ENCODE data around the gene ANKRD12. TPM values are rescaled to one million over a fixed set of nuclear protein-coding genes. Genes with fewer than 3 reads are reported as not detected.

Gene ANKRD12
- total RNA-seq, 1 experiment from 2014 or later, result 30.7 TPM

DNA sequence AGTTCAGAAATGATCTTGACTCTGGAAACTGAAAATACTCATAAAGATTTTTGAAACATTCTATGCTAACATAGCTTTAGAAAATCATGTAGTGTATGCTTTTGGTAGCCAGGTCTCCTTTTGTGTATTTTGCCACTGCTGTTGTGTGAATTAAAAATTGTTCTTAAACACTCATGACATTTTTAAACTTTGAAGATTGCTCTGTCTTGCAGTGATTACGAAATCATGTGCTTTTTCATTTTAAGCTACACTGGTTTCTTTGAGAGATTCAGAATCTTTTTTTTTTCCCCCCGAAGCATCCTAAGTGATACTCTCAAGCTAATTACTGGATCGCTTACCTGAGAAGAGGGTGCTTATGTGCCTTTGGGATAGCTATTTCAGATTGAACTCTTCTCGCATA, 60.0 kb downstream of the ANKRD12 start:
- DNase-seq (ENCODE audit: low read depth, low spot score), result no peak
- no peak overlapping the region for H3K4me3 ChIP-seq (ENCODE audit: low read depth in 2 of 2, low read length in 2 of 2)
- H3K27ac ChIP-seq (ENCODE audit: low read length), result no peak overlapping the region
- no peak for ATAC-seq
- POLR2A ChIA-PET, result no interaction called here
- in situ Hi-C loops (cut with HindIII; ENCODE audit: low pct_unique_long_range_greater_than_20kb, low sequenced_read_pairs), result no loop called here
- TF ChIP-seq POLR2AphosphoS5 (IDR thresholded peaks at IDR 0.05; ENCODE audit: low read depth, low read length), result no peak
- TF ChIP-seq, protein P1, sequence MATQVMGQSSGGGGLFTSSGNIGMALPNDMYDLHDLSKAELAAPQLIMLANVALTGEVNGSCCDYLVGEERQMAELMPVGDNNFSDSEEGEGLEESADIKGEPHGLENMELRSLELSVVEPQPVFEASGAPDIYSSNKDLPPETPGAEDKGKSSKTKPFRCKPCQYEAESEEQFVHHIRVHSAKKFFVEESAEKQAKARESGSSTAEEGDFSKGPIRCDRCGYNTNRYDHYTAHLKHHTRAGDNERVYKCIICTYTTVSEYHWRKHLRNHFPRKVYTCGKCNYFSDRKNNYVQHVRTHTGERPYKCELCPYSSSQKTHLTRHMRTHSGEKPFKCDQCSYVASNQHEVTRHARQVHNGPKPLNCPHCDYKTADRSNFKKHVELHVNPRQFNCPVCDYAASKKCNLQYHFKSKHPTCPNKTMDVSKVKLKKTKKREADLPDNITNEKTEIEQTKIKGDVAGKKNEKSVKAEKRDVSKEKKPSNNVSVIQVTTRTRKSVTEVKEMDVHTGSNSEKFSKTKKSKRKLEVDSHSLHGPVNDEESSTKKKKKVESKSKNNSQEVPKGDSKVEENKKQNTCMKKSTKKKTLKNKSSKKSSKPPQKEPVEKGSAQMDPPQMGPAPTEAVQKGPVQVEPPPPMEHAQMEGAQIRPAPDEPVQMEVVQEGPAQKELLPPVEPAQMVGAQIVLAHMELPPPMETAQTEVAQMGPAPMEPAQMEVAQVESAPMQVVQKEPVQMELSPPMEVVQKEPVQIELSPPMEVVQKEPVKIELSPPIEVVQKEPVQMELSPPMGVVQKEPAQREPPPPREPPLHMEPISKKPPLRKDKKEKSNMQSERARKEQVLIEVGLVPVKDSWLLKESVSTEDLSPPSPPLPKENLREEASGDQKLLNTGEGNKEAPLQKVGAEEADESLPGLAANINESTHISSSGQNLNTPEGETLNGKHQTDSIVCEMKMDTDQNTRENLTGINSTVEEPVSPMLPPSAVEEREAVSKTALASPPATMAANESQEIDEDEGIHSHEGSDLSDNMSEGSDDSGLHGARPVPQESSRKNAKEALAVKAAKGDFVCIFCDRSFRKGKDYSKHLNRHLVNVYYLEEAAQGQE (IDR thresholded peaks at IDR 0.05; ENCODE audit: insufficient read depth in 1 of 2, low read depth in 2 of 2, low read length in 1 of 2), result no peak
- TF ChIP-seq, protein P2, sequence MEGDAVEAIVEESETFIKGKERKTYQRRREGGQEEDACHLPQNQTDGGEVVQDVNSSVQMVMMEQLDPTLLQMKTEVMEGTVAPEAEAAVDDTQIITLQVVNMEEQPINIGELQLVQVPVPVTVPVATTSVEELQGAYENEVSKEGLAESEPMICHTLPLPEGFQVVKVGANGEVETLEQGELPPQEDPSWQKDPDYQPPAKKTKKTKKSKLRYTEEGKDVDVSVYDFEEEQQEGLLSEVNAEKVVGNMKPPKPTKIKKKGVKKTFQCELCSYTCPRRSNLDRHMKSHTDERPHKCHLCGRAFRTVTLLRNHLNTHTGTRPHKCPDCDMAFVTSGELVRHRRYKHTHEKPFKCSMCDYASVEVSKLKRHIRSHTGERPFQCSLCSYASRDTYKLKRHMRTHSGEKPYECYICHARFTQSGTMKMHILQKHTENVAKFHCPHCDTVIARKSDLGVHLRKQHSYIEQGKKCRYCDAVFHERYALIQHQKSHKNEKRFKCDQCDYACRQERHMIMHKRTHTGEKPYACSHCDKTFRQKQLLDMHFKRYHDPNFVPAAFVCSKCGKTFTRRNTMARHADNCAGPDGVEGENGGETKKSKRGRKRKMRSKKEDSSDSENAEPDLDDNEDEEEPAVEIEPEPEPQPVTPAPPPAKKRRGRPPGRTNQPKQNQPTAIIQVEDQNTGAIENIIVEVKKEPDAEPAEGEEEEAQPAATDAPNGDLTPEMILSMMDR (IDR thresholded peaks at IDR 0.05), result no peak
- no peak for TF ChIP-seq SIN3A (IDR thresholded peaks at IDR 0.05; ENCODE audit: borderline replicate concordance, insufficient read depth, low read depth, low read length)
- no peak for TF ChIP-seq TCF7L2 (IDR thresholded peaks at IDR 0.05; ENCODE audit: low read depth, low read length)
- H3K36me3 ChIP-seq (ENCODE audit: control insufficient read depth, insufficient read depth, low read length), result peaks cover 4% of the 10 kb centered on the region; the same call in 1 of the 2 replicates
- intact Hi-C loops (cut with micrococcal nuclease; ENCODE audit: unreplicated experiment), result no loop called here
- no peaks in the 10 kb centered on the region for H3K4me1 ChIP-seq (ENCODE audit: control insufficient read depth, insufficient read depth, low read length)
- no peaks in the 10 kb centered on the region for H3K27me3 ChIP-seq (ENCODE audit: control insufficient read depth, insufficient read depth, low read length)
- CTCF ChIA-PET, result no interaction called here
- no TSS peak for BruUV-seq (replicated peaks)
- no peaks in the 10 kb centered on the region for H3K9me3 ChIP-seq (ENCODE audit: control insufficient read depth, insufficient read depth, low read depth, low read length)

DNA sequence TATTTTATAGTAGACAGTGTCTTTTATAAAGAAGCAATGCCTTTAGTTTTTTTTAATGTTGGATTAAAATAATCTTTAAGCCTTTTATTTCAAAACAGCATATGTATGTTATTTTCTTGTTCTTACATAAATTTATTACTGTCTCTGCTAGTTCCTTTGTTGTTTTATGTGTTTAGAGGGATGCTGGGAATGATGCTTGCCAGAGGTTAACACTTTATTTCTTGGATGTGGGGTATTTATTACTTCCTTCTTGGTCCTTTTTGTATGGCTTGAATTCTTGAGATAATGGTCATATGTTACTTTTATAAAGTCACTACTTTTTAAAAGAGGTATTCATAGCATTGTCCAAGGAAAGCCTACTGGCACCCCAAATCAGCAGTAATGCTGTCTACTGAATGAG, 63.1 kb downstream of the ANKRD12 start:
- H3K4me1 ChIP-seq (ENCODE audit: control insufficient read depth, insufficient read depth, low read length), result no peaks in the 10 kb centered on the region
- DNase-seq (ENCODE audit: low read depth, low spot score) (no peak), ATAC-seq (no peak)
- no peak overlapping the region for H3K4me3 ChIP-seq (ENCODE audit: low read depth in 2 of 2, low read length in 2 of 2)
- POLR2A ChIA-PET, result no interaction called here
- intact Hi-C loops (cut with micrococcal nuclease; ENCODE audit: unreplicated experiment), result no loop called here
- TF ChIP-seq POLR2AphosphoS5 (IDR thresholded peaks at IDR 0.05; ENCODE audit: low read depth, low read length), result no peak
- TF ChIP-seq SIN3A (IDR thresholded peaks at IDR 0.05; ENCODE audit: borderline replicate concordance, insufficient read depth, low read depth, low read length), result no peak
- TF ChIP-seq, protein P2 (IDR thresholded peaks at IDR 0.05), result no peak
- TF ChIP-seq, protein P1 (IDR thresholded peaks at IDR 0.05; ENCODE audit: insufficient read depth in 1 of 2, low read depth in 2 of 2, low read length in 1 of 2), result no peak
- no peak for TF ChIP-seq TCF7L2 (IDR thresholded peaks at IDR 0.05; ENCODE audit: low read depth, low read length)
- no TSS peak for BruUV-seq (replicated peaks)
- in situ Hi-C loops (cut with HindIII; ENCODE audit: low pct_unique_long_range_greater_than_20kb, low sequenced_read_pairs), result no loop called here
- H3K36me3 ChIP-seq (ENCODE audit: control insufficient read depth, insufficient read depth, low read length), result peaks cover 4% of the 10 kb centered on the region; the same call in 1 of the 2 replicates
- no peaks in the 10 kb centered on the region for H3K9me3 ChIP-seq (ENCODE audit: control insufficient read depth, insufficient read depth, low read depth, low read length)
- no peaks in the 10 kb centered on the region for H3K27me3 ChIP-seq (ENCODE audit: control insufficient read depth, insufficient read depth, low read length)
- H3K27ac ChIP-seq (ENCODE audit: low read length), result no peak overlapping the region
- CTCF ChIA-PET, result no interaction called here
